Neural cell (in vitro differentiated cells): ENCODE results near the gene IMPG1. TPM values are rescaled to one million over a fixed set of nuclear protein-coding genes. Genes with fewer than 3 reads are reported as not detected.

Experiments
- H2AFZ ChIP-seq: fragments of 200-600, 300-800 bp; sonication (generic), shearing (Covaris generic); 2 replicates; pipeline ENCODE4 v1.6.0; 2014; ENCODE audit warnings: low read depth, mild to moderate bottlenecking, antibody characterized with exemption, low read length, moderate library complexity
- H3F3A ChIP-seq: fragments of 200-600 bp; shearing (Covaris generic); 2 replicates; pipeline ENCODE4 v1.6.1; 2016; ENCODE audit warnings: mild to moderate bottlenecking, moderate library complexity, mixed read lengths, antibody characterized with exemption, low read length; ENCODE audit not compliant: insufficient read depth, poor library complexity, severe bottlenecking
- H3K27ac ChIP-seq: fragments of 200-600, 300-800 bp; sonication (generic), shearing (Covaris generic); 2 replicates; pipeline ENCODE4 v1.5.1; 2014; ENCODE audit warnings: mild to moderate bottlenecking, low read length, moderate library complexity
- H3K27me3 ChIP-seq: fragments of 300-800, 200-600 bp; sonication (generic), shearing (Covaris generic); 2 replicates; pipeline ENCODE4 v1.6.0; 2014; ENCODE audit warnings: mild to moderate bottlenecking, low read depth, low read length, moderate library complexity; ENCODE audit not compliant: insufficient read depth
- H3K36me3 ChIP-seq: fragments of 300-800, 200-600 bp; sonication (generic), shearing (Covaris generic); 2 replicates; pipeline ENCODE4 v1.5.1; 2014; ENCODE audit warnings: mild to moderate bottlenecking, antibody characterized with exemption, low read length, moderate library complexity; ENCODE audit not compliant: insufficient read depth
- H3K4me2 ChIP-seq: fragments of 300-800, 200-600 bp; sonication (generic), shearing (Covaris generic); 2 replicates; pipeline ENCODE4 v1.6.0; 2014; ENCODE audit warnings: mild to moderate bottlenecking, low read length
- H3K4me3 ChIP-seq: fragments of 300-800, 200-600 bp; sonication (generic), shearing (Covaris generic); 2 replicates; pipeline ENCODE4 v1.5.1; 2014; ENCODE audit warnings: mild to moderate bottlenecking, low read length, moderate library complexity
- H3K79me2 ChIP-seq: fragments of 200-600 bp; shearing (Covaris generic); replicated peaks from 2 replicates; pipeline ENCODE4 v1.6.0; 2014; ENCODE audit warnings: mild to moderate bottlenecking, low read length, moderate library complexity; ENCODE audit not compliant: insufficient read depth
- H3K9ac ChIP-seq: fragments of 300-800, 200-600 bp; sonication (generic), shearing (Covaris generic); 2 replicates; pipeline ENCODE4 v1.6.1; 2016; ENCODE audit warnings: mild to moderate bottlenecking, low read length, mixed read lengths
- H3K9me2 ChIP-seq: fragments of 200-600 bp; shearing (Covaris generic); 2 replicates; pipeline ENCODE4 v1.6.1; 2016; ENCODE audit warnings: mild to moderate bottlenecking, low read length, mixed read lengths; ENCODE audit not compliant: insufficient read depth
- H3K9me3 ChIP-seq: fragments of 200-600, 300-800 bp; sonication (generic), shearing (Covaris generic); 2 replicates; pipeline ENCODE4 v1.6.1; 2016; ENCODE audit warnings: mild to moderate bottlenecking, mixed run types, low read length, moderate library complexity, mixed read lengths
- H4K20me1 ChIP-seq: fragments of 200-600 bp; shearing (Covaris generic); 2 replicates; pipeline ENCODE4 v1.6.1; 2016; ENCODE audit warnings: mild to moderate bottlenecking, mixed run types; ENCODE audit not compliant: insufficient read depth
- CTCF ChIP-seq: fragments of 450-650 bp; IDR thresholded peaks from 2 replicates; pipeline ENCODE4 v1.5.1; 2014; ENCODE audit warnings: antibody characterized with exemption, mild to moderate bottlenecking, moderate library complexity; ENCODE audit not compliant: poor library complexity, severe bottlenecking
- EP300 ChIP-seq: fragments of 450-650 bp; conservative IDR thresholded peaks from 2 replicates; pipeline ENCODE4 v1.6.1; 2014; ENCODE audit warnings: antibody characterized with exemption, mild to moderate bottlenecking, moderate library complexity; ENCODE audit not compliant: poor library complexity, severe bottlenecking
- EZH2 ChIP-seq: fragments of 200-600, 300-800 bp; shearing (Covaris generic), sonication (generic); IDR thresholded peaks from 2 replicates; pipeline ENCODE4 v1.6.1; 2014; ENCODE audit warnings: antibody characterized with exemption, low read length, borderline replicate concordance, mild to moderate bottlenecking; ENCODE audit not compliant: insufficient read depth, poor library complexity, severe bottlenecking
- MXI1 ChIP-seq: fragments of 450-650 bp; conservative IDR thresholded peaks from 2 replicates; pipeline ENCODE4 v1.6.1; 2014; ENCODE audit warnings: antibody characterized with exemption, mild to moderate bottlenecking; ENCODE audit not compliant: poor library complexity, severe bottlenecking
- POLR2AphosphoS5 ChIP-seq: IDR thresholded peaks from 2 replicates; pipeline ENCODE4 v1.6.1; 2012
- RAD21 ChIP-seq: fragments of 450-650 bp; conservative IDR thresholded peaks from 2 replicates; pipeline ENCODE4 v1.6.1; 2014; ENCODE audit warnings: antibody characterized with exemption, mild to moderate bottlenecking, moderate library complexity
- REST ChIP-seq: IDR thresholded peaks from 2 replicates; pipeline ENCODE4 v1.6.1; 2012; ENCODE audit warnings: borderline replicate concordance
- SMC3 ChIP-seq: fragments of 450-650 bp; conservative IDR thresholded peaks from 2 replicates; pipeline ENCODE4 v1.6.1; 2014; ENCODE audit warnings: antibody characterized with exemption, mild to moderate bottlenecking, moderate library complexity; ENCODE audit not compliant: poor library complexity
- TAF1 ChIP-seq: IDR thresholded peaks from 2 replicates; pipeline ENCODE4 v1.6.1; 2012; ENCODE audit warnings: low read depth
- polyA plus RNA-seq: library from polyadenylated mRNA; depleted of rRNA; stranded (reverse); fragments of >200 nt; gene quantifications from 2 replicates; pipeline ENCODE4 v1.2.3, GENCODE V29; 2014

The IMPG1 gene
- polyA plus RNA-seq, 1 donor from 2014 or later = not detected

- H3K27me3 ChIP-seq = no peaks in the 10 kb centered on the region
- H3K9me2 ChIP-seq = no peaks in the 10 kb centered on the region
- H3F3A ChIP-seq = no peaks in the 10 kb centered on the region
- H3K9ac ChIP-seq = no peak overlapping the region
- TF ChIP-seq EZH2 (no peak), REST (no peak), TAF1 (no peak), EP300 (no peak), POLR2AphosphoS5 (no peak), MXI1 (no peak), RAD21 (no peak)
- no peak overlapping the region for H3K4me2 ChIP-seq
- no peak overlapping the region for H2AFZ ChIP-seq
- H3K36me3 ChIP-seq = no peaks in the 10 kb centered on the region
- H4K20me1 ChIP-seq = no peaks in the 10 kb centered on the region
- no peaks in the 10 kb centered on the region for H3K79me2 ChIP-seq
- H3K9me3 ChIP-seq = no peaks in the 10 kb centered on the region
- no peak overlapping the region for H3K4me3 ChIP-seq
- no peak overlapping the region for H3K27ac ChIP-seq
Measured at GRCh38 chr6:75947935-75948334, 124.5 kb downstream of the IMPG1 start.

GRCh38 chr6:75946146-75946831, 126.2 kb downstream of the IMPG1 start:
- Histone ChIP-seq H3K79me2 (no peaks in the 10 kb centered on the region), H3K27me3 (no peaks in the 10 kb centered on the region), H3K36me3 (no peaks in the 10 kb centered on the region), H3K9me3 (no peaks in the 10 kb centered on the region), H4K20me1 (no peaks in the 10 kb centered on the region), H3K9me2 (no peaks in the 10 kb centered on the region), H3F3A (no peaks in the 10 kb centered on the region), H3K4me3 (no peak overlapping the region), H2AFZ (no peak overlapping the region), H3K9ac (no peak overlapping the region), H3K4me2 (no peak overlapping the region), H3K27ac (no peak overlapping the region)
- TF ChIP-seq SMC3 (no peak), RAD21 (no peak), POLR2AphosphoS5 (no peak), TAF1 (no peak), REST (no peak), CTCF (no peak), EZH2 (no peak), EP300 (no peak), MXI1 (no peak)
